Glutamatergic neuron (in vitro differentiated cells): ENCODE results near the gene HOXA10. TPM values are rescaled to one million over a fixed set of nuclear protein-coding genes. Genes with fewer than 3 reads are reported as not detected.

Source experiments
- DNase-seq: peaks from one replicate; pipeline ENCODE4 v3.0.0; 2022
- H3K27ac Mint-ChIP-seq: one replicate; pipeline ENCODE4 v1.8.0; 2020; ENCODE audit warnings: mild to moderate bottlenecking, mixed read lengths, inconsistent platforms; ENCODE audit not compliant: unreplicated experiment
- H3K27me3 Mint-ChIP-seq: one replicate; pipeline ENCODE4 v1.8.0; 2020; ENCODE audit warnings: mild to moderate bottlenecking, moderate library complexity, mixed read lengths, inconsistent platforms; ENCODE audit not compliant: unreplicated experiment
- H3K36me3 Mint-ChIP-seq: one replicate; pipeline ENCODE4 v1.8.0; 2020; ENCODE audit warnings: mild to moderate bottlenecking, mixed read lengths, inconsistent platforms; ENCODE audit not compliant: unreplicated experiment
- H3K4me1 Mint-ChIP-seq: one replicate; pipeline ENCODE4 v1.8.0; 2020; ENCODE audit warnings: mild to moderate bottlenecking, low read depth, mixed read lengths, inconsistent platforms; ENCODE audit not compliant: unreplicated experiment
- H3K4me3 Mint-ChIP-seq: one replicate; pipeline ENCODE4 v1.8.0; 2020; ENCODE audit warnings: mild to moderate bottlenecking, mixed read lengths, inconsistent platforms; ENCODE audit not compliant: unreplicated experiment
- H3K9me3 Mint-ChIP-seq: one replicate; pipeline ENCODE4 v1.8.0; 2020; ENCODE audit warnings: mild to moderate bottlenecking, moderate library complexity, mixed read lengths, inconsistent platforms; ENCODE audit not compliant: unreplicated experiment
- total RNA-seq: library from RNA; stranded (reverse); fragmentation: NEBNext Ultra II Directional; extraction: Animal tissue kit (Norgen Biotek cat#: 25700); gene quantifications from one replicate; pipeline ENCODE4 v1.2.1, GENCODE V29; 2021; ENCODE audit not compliant: unreplicated experiment
- TF ChIP-seq, protein P1 (sequence below): fragments of 200-600 bp; sonication (generic); IDR thresholded peaks from one replicate; pipeline ENCODE4 v1.5.0; 2021; ENCODE audit not compliant: partially characterized antibody, unreplicated experiment

HOXA10 gene
- total RNA-seq, 1 donor from 2014 or later = not detected

DNA sequence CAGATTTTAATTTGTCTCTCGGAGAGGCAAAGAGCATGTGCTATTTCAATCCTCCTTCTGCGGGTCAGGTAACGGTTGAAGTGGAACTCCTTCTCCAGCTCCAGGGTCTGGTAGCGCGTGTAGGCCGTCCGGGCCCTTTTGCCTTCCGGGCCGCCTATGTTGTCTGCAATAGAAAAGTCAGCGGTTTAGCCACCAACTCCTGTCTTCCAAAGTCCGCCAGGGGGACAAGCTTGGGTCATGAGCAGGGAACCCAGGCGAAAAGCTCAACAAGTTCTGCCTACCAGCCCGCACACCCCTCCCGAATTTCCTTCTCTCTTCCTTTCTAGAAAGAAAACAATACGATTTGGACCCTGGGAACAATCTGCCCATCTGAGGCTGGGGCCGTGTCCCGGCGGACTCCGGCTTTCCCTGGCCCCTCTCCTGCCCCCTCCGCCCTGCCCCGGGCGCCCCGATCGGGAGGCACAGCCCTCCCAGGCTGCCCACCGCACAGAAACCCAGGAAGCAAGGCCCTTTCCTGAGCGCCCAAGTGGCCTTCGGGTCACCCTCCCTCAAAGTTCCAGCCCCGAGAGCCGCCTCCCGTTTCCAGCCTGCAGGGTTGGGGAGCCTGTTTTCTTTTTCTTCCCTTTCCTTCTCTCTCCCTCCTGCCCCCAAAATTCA lies 32.1 kb downstream of the HOXA10 start:
- DNase-seq = no peak
- Mint-ChIP-seq H3K4me3 (peak overlapping the region; percentile 83), H3K27me3 (peaks cover 42% of the 10 kb centered on the region), H3K36me3 (peaks cover 15% of the 10 kb centered on the region), H3K27ac (no peak overlapping the region), H3K4me1 (no peaks in the 10 kb centered on the region), H3K9me3 (peaks cover 5% of the 10 kb centered on the region)
- TF ChIP-seq, protein P1, sequence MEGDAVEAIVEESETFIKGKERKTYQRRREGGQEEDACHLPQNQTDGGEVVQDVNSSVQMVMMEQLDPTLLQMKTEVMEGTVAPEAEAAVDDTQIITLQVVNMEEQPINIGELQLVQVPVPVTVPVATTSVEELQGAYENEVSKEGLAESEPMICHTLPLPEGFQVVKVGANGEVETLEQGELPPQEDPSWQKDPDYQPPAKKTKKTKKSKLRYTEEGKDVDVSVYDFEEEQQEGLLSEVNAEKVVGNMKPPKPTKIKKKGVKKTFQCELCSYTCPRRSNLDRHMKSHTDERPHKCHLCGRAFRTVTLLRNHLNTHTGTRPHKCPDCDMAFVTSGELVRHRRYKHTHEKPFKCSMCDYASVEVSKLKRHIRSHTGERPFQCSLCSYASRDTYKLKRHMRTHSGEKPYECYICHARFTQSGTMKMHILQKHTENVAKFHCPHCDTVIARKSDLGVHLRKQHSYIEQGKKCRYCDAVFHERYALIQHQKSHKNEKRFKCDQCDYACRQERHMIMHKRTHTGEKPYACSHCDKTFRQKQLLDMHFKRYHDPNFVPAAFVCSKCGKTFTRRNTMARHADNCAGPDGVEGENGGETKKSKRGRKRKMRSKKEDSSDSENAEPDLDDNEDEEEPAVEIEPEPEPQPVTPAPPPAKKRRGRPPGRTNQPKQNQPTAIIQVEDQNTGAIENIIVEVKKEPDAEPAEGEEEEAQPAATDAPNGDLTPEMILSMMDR = no peak

DNA sequence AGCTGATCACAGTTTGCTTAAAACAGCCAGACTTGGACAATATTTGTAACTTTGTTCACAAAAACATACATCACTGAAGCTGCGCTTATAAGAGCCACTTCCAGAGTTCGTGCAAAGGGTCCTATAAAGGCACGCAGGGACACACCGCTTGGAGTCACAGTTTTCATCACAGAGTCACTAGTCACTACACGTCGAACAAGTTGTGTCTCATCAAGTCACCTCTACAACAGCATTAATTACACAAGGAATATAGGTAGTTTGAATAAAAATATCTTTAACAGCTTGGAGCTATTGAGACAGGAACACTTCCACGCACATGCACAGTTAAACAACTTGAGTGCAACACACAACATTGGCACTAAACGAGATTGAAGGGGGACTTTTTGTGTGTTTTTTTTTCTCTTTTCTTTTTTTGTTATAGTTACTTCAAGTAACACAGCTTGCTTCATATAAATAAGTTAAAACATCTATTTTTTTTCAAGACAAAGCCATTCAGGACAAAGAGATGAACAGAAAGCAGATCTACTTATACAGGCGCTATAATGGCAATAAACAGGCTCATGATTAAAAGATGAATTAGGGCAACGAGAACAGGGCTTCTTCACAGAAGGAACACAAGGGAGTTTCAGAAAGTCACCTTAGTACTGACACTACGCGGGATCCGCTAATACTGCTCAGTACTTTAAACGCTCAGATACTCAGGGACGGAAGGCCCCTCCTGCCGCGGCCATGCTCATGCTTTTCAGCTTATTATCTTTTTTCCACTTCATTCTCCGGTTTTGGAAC lies 32.8 kb downstream of the HOXA10 start:
- no peak overlapping the region for H3K4me3 Mint-ChIP-seq
- H3K4me1 Mint-ChIP-seq = no peaks in the 10 kb centered on the region
- H3K27ac Mint-ChIP-seq = no peak overlapping the region
- H3K9me3 Mint-ChIP-seq = peaks cover 2% of the 10 kb centered on the region
- TF ChIP-seq, protein P1 = no peak
- peaks cover 9% of the 10 kb centered on the region for H3K36me3 Mint-ChIP-seq
- DNase-seq = no peak
- H3K27me3 Mint-ChIP-seq = peaks cover 37% of the 10 kb centered on the region

DNA sequence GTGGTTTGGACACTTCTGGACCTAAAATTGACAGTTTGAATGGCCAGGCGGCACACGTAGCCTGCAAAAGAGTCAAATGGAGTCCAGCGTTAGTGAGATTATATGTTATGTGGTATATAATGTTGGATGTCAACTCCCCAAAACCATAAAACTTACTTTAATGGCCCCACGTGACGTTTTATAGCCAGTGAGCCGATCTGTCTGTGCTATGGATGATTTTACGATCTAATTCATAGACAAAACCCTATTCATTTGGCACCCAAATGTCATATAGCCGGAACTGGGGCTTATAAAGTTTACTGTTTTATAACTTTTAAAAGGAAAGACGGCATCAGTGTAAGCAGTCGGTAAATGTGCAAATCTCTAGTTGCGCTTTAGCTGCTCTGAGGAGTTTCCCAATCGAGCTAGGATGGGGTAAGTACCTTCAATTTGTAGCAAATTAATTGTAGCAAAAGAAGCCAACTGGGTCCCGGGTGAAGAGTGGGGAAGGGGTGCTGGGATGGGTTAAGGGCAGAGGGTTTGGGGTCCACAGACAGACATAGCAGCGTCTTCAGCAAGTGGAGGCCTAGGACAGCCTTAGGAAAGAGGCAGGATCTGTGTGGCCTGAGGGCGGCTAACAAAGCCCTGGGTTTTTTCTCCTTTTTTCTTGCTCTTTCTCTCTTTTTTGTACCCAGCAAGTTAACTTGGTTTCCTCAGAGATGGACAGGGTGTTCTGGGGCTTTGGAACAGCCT lies 33.8 kb downstream of the HOXA10 start:
- Mint-ChIP-seq H3K27me3 (peaks cover 37% of the 10 kb centered on the region), H3K27ac (no peak overlapping the region), H3K4me3 (no peak overlapping the region), H3K4me1 (no peaks in the 10 kb centered on the region), H3K9me3 (peaks cover 4% of the 10 kb centered on the region), H3K36me3 (peaks cover 5% of the 10 kb centered on the region)
- DNase-seq = no peak
- TF ChIP-seq, protein P1 = no peak

DNA sequence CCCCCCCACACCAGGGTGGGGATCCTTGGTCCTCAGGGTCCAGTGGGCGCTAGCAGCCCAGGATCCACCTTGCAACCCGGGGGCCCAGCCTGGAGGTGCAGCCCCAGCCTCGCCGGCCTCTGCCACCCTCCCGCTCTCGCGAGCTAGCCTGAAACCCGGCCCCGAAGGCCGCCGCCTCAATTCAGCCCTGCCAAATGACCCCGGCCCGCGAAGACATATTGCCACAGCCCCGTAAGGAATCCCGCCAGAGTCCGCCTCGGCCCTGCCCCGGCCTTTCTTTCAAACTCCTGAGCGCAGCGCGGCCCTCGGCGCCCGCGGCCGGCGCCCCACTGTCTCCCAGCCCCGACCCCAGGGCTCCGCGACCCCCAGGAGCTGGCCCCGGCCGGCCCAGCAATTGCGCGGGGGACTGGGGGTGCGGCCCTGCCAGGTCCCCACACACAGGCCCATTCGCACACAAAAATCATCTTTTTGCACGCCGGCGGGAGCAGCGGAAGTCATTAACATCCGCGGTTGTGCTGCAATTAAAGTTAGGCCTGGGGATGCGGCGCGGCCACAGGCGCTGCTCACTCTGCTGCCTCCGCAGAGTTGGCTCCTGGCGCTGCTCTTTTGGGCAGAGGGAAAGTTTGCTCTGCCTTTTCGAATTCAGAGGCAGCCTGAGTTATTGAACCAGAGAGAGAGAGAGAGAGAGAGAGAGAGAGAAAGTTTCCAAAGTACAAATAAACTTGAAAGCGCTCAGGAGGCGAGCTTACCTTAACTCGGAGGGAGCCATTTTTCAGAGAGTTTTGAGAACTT lies 34.6 kb downstream of the HOXA10 start:
- peaks cover 5% of the 10 kb centered on the region for H3K36me3 Mint-ChIP-seq
- H3K9me3 Mint-ChIP-seq = peaks cover 4% of the 10 kb centered on the region
- H3K27ac Mint-ChIP-seq = no peak overlapping the region
- no peak for DNase-seq
- H3K27me3 Mint-ChIP-seq = peaks cover 35% of the 10 kb centered on the region
- TF ChIP-seq, protein P1 = no peak
- H3K4me1 Mint-ChIP-seq = no peaks in the 10 kb centered on the region
- no peak overlapping the region for H3K4me3 Mint-ChIP-seq
